MCF 10A (cell line): ENCODE data around the gene ROR1. TPM values are rescaled to one million over a fixed set of nuclear protein-coding genes. Genes with fewer than 3 reads are reported as not detected.

ENCODE experiments used
- BruUV-seq: library from RNA; stranded (reverse); fragments of 400-500 nt; replicated peaks from 2 replicates; lab custom pipeline; 2021; lab: Mats Ljungman, UMichigan
- CTCF ChIA-PET: fragments of 300-600 bp; sonication (Branson Sonifier 250); formaldehyde crosslinking; extraction: SDS; loops from one replicate; lab custom pipeline; 2021; ENCODE audit warnings: antibody characterized with exemption, inconsistent platforms; lab: Yijun Ruan, JAX
- POLR2A ChIA-PET: fragments of 300-600, 350-650 bp; sonication (Branson Sonifier 250); formaldehyde crosslinking; extraction: SDS; loops from one replicate; lab custom pipeline; 2020; ENCODE audit warnings: antibody characterized with exemption, inconsistent platforms; lab: Yijun Ruan, JAX
- DNase-seq: peaks from one replicate; pipeline ENCODE4 v3.0.0-alpha.2; 2018; ENCODE audit not compliant: unreplicated experiment
- H3K27ac Mint-ChIP-seq: one replicate; pipeline ENCODE4 v1.8.0; 2022; ENCODE audit warnings: mild to moderate bottlenecking, low read depth, mixed read lengths; ENCODE audit not compliant: unreplicated experiment
- H3K27me3 Mint-ChIP-seq: one replicate; pipeline ENCODE4 v1.8.0; 2022; ENCODE audit warnings: mixed read lengths; ENCODE audit not compliant: insufficient read depth, unreplicated experiment
- H3K36me3 Mint-ChIP-seq: one replicate; pipeline ENCODE4 v1.8.0; 2022; ENCODE audit warnings: mild to moderate bottlenecking, moderate library complexity, mixed read lengths; ENCODE audit not compliant: insufficient read depth, unreplicated experiment
- H3K4me1 Mint-ChIP-seq: one replicate; pipeline ENCODE4 v1.8.0; 2022; ENCODE audit warnings: mixed read lengths; ENCODE audit not compliant: insufficient read depth, unreplicated experiment
- H3K4me3 Mint-ChIP-seq: one replicate; pipeline ENCODE4 v1.8.0; 2022; ENCODE audit warnings: mild to moderate bottlenecking, moderate library complexity, mixed read lengths; ENCODE audit not compliant: unreplicated experiment
- H3K9me3 Mint-ChIP-seq: one replicate; pipeline ENCODE4 v1.8.0; 2022; ENCODE audit warnings: mixed read lengths; ENCODE audit not compliant: unreplicated experiment
- intact Hi-C: fragments of 100-400 bp; cut with micrococcal nuclease; formaldehyde crosslinking; loops from 2 replicates; pipeline ENCODE4 v1.14.1; 2022
- total RNA-seq: library from RNA; stranded (reverse); gene quantifications from 2 replicates; pipeline ENCODE4 v1.2.3, GENCODE V29; 2022
- TF ChIP-seq, protein P1 (sequence below): fragments of 200-600 bp; IDR thresholded peaks from one replicate; pipeline ENCODE4 v1.8.0; 2022; ENCODE audit warnings: antibody characterized with exemption, mild to moderate bottlenecking; ENCODE audit not compliant: unreplicated experiment

The ROR1 gene
- total RNA-seq, 1 experiment from 2014 or later, result 4.6 TPM

DNA sequence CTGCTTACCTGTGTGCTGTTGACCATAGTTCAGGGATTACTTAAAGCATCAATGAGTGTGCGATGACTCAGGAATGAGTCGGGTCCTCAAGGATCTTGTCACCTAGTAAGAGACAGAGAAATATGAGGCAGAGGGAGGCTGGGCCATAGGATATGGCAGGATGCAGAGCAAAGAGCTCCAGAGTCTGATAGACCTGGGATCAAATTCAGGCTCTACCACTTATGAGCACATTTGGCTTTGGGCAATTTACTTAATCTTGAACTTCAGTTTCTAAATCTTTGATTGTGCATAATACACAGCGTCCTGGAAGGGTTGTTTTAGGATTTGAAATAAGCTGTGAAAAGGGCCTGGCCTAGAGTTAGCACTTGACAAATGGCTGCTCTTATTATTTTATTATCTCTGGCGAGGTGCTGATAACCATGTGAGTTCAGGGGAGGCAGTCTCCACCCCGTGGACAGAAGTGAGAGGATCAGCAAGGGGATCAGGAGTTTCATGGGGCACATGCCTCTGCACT is 94.5 kb downstream of the ROR1 start:
- H3K4me1 Mint-ChIP-seq, result peaks cover 20% of the 10 kb centered on the region
- ChIA-PET CTCF (interaction anchor here (0.5 to 1.6 kb wide), 6 partner anchors 9 to 194 kb away, joined by 3 to 4 read pairs (median 3); no protein-coding TSS in a partner anchor), POLR2A (interaction anchor here (1.1 to 2.3 kb wide), 5 partner anchors 9 to 176 kb away, joined by 3 to 5 read pairs (median 5); no protein-coding TSS in a partner anchor)
- peaks cover 6% of the 10 kb centered on the region for H3K36me3 Mint-ChIP-seq
- peak; percentile 62 for DNase-seq
- H3K27me3 Mint-ChIP-seq, result no peaks in the 10 kb centered on the region
- no TSS peak for BruUV-seq
- TF ChIP-seq, protein P1, sequence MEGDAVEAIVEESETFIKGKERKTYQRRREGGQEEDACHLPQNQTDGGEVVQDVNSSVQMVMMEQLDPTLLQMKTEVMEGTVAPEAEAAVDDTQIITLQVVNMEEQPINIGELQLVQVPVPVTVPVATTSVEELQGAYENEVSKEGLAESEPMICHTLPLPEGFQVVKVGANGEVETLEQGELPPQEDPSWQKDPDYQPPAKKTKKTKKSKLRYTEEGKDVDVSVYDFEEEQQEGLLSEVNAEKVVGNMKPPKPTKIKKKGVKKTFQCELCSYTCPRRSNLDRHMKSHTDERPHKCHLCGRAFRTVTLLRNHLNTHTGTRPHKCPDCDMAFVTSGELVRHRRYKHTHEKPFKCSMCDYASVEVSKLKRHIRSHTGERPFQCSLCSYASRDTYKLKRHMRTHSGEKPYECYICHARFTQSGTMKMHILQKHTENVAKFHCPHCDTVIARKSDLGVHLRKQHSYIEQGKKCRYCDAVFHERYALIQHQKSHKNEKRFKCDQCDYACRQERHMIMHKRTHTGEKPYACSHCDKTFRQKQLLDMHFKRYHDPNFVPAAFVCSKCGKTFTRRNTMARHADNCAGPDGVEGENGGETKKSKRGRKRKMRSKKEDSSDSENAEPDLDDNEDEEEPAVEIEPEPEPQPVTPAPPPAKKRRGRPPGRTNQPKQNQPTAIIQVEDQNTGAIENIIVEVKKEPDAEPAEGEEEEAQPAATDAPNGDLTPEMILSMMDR, result no peak
- H3K9me3 Mint-ChIP-seq, result no peaks in the 10 kb centered on the region
- no peak overlapping the region for H3K4me3 Mint-ChIP-seq
- intact Hi-C loops, result no loop called here
- peak overlapping the region; percentile 27 for H3K27ac Mint-ChIP-seq

DNA sequence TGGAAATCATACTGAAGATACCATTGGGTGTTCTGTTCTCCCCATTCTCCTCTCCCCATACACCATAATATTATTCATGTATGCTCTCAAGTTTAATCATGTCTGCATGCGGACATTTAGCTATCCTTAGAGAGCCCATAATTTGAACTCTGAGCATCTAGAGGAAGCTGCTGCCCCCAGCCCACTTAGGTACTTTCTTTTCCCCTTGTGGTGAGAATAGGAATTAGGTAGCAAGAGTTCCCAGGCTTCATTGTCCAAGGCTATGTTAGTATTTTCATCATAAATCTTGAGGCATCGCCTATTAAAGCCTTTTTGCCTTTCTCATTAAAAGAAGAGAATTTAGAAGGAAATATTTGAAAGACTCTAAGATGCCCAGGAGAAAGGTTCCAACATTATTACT is 96.3 kb downstream of the ROR1 start:
- peaks cover 6% of the 10 kb centered on the region for H3K36me3 Mint-ChIP-seq
- no peak overlapping the region for H3K4me3 Mint-ChIP-seq
- CTCF ChIA-PET, result interaction anchor here (0.7 to 0.9 kb wide), 4 partner anchors 8 to 263 kb away, joined by 3 read pairs; no protein-coding TSS in a partner anchor
- no peaks in the 10 kb centered on the region for H3K9me3 Mint-ChIP-seq
- intact Hi-C loops, result no loop called here
- H3K4me1 Mint-ChIP-seq, result peaks cover 11% of the 10 kb centered on the region
- H3K27me3 Mint-ChIP-seq, result no peaks in the 10 kb centered on the region
- POLR2A ChIA-PET, result interaction anchor here (1.6 kb wide), 1 partner anchor 10 kb away, joined by 6 read pairs; no protein-coding TSS in a partner anchor
- no peak for DNase-seq
- TF ChIP-seq, protein P1, result no peak
- no TSS peak for BruUV-seq
- H3K27ac Mint-ChIP-seq, result no peak overlapping the region

DNA sequence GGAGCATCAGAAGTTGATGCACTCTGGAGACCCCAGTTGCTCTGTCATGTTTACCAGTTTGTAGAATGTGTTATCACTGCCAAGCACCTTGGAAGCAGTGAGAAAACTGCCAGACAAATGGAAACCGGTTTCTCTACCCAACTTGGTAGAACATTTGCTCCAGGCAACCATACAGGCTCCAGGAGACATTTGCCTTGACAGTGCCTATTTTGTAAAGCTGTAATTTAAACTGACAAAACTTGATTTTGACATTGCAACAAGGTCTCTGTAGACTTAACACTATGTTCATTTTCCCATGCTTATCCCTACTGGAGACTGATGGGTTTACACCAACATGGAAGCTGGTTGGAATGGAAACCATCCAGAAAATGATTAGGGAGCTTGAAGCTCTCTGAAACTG is 97.6 kb downstream of the ROR1 start:
- no peak for DNase-seq
- TF ChIP-seq, protein P1, result no peak
- Mint-ChIP-seq H3K27me3 (no peaks in the 10 kb centered on the region), H3K4me1 (peaks cover 16% of the 10 kb centered on the region), H3K27ac (no peak overlapping the region), H3K4me3 (no peak overlapping the region), H3K9me3 (no peaks in the 10 kb centered on the region), H3K36me3 (peaks cover 11% of the 10 kb centered on the region)
- POLR2A ChIA-PET, result no interaction called here
- intact Hi-C loops, result no loop called here
- CTCF ChIA-PET, result interaction anchor here (0.6 to 1.2 kb wide), 5 partner anchors 31 to 266 kb away, joined by 3 read pairs; no protein-coding TSS in a partner anchor
- no TSS peak for BruUV-seq

DNA sequence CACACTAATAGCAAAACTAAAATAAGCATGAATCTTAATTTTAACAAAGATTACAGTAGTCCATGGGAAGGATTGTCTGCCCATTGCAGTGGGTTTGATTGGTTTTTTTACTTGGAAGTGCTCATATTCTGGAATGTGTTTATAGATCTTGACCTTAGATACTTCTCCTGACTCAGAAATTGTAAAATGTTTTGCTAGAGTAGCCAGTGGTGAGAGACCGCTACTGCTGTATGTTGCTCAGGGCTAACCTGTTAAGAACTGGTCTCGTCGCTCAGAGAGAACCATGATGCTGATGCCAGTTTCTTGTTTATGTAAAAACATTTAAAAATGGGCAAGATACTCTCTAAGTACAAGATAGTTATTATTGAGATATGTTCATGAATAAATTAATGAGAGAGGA is 99.9 kb downstream of the ROR1 start:
- H3K4me3 Mint-ChIP-seq, result no peak overlapping the region
- no peak for DNase-seq
- peaks cover 11% of the 10 kb centered on the region for H3K36me3 Mint-ChIP-seq
- no peaks in the 10 kb centered on the region for H3K27me3 Mint-ChIP-seq
- H3K27ac Mint-ChIP-seq, result no peak overlapping the region
- intact Hi-C loops, result no loop called here
- ChIA-PET CTCF (interaction anchor here (1.0 kb wide), 1 partner anchor 263 kb away, joined by 3 read pairs; no protein-coding TSS in a partner anchor), POLR2A (interaction anchor here (0.7 kb wide), 1 partner anchor 166 kb away, joined by 3 read pairs; no protein-coding TSS in a partner anchor)
- H3K4me1 Mint-ChIP-seq, result peaks cover 27% of the 10 kb centered on the region
- H3K9me3 Mint-ChIP-seq, result no peaks in the 10 kb centered on the region
- TF ChIP-seq, protein P1, result no peak
- no TSS peak for BruUV-seq
